Suppressor macrophage treated with lipopolysaccharide for 1 hour (primary cell): ENCODE data around the gene DNM2.
A peak's percentile ranks its signal among the peaks of the same experiment; 100 is the strongest.
"Not testable (repeated sequence)": the region's sequence is repeated elsewhere in the genome, so short reads cannot be mapped to it uniquely, and the experiment has no call there.

Experiments
- DNase-seq, 3 donors: peaks; one replicate each; pipeline ENCODE4 v3.0.0-alpha.2; 2020 to 2022

Gene DNM2

DNA sequence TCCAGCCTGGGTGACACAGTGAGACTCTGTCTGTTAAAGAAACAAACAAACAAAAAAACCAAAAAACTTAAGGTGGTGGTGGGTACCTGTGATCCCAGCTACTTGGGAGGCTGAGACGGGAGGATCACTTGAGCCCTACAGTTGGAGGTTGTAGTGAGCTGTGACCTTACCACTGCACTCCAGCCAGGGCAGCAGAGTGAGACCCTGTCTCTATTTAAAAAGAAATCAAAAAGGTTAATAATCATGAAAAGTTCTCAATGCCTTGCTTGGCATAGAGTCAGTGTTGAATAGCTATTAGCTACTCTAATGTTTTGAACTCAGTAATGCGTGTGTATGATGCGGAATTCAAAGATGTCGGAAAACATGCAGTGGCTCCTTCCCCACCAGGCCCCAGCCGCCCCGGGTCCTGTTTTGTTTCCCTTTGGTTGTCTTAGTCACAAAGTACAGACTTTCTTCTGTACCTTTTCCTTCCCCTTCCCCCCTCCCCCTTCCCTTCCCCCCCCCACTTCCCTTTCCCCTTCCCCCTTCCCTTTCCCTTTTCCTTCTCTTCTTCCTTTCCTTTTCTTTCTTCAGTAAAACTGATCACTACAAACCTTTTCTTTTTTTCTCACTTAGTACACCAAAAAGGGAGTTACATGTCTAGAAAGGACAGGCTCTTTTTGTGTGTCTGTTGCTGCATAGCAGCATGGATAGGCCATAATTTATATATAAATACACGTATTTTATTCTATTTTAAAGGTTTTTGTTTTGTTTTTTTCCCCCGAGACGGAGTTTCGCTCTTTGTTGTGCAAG is 35.2 kb downstream of the DNM2 start:
- no peak for DNase-seq

GRCh38 chr19:10756371-10756770 is 38.5 kb downstream of the DNM2 start:
- DNase-seq: no peak

DNA sequence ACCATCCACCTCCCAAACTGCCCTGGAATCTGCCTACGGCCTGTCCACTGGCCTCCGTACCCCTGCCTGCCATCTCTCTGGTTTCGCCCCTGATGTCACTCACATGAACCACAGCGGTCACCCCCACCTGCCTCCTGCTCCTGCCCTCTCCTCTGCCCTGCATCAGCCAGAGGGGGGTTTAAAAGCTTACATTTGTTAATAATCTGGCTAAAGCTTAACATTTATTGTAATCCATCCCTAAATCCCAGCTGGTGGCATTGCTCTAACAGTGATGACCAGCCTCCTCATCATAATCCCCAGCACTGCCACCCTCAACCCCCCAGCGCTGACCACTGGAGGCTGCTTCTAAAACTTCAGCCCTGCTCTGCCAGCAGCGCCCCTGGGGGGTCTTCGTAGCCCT is 38.9 kb downstream of the DNM2 start:
- no peak for DNase-seq

DNA sequence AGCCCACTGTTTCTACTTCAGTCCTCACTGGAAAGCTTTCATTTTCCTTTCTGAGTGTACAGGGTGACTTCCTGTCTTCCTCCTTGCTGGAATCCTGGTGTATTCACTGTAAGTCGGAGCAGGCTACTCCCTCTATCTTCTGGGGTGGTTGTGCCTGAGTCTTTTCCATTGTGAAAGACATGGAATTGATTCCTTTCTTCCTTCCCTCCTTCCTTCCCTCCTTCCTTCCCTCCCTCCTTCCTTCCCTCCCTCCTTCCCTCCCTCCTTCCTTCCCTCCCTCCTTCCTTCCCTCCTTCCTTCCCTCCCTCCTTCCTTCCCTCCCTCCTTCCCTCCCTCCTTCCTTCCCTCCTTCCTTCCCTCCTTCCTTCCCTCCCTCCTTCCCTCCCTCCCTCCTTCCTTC is 40.2 kb downstream of the DNM2 start:
- DNase-seq: not testable (repeated sequence)

DNA sequence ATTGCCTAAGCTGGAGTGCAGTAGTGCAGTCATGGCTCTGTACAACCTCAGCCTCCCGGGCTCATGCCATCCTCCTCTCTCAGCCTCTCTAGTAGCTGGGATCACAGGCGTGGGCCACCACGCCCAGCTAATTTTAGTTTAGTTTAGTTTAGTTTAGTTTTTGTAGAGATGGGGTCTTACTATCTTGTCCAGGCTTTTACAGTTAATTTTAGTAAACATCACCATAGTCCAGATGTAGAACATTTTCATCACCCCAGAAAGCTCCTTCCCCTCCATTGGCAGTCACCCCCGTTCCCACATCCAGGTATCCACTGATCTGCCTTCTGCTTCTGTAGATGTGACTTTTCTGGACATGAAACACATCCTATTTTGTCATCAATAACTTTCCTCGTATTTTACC is 41.1 kb downstream of the DNM2 start:
- DNase-seq: no peak

DNA sequence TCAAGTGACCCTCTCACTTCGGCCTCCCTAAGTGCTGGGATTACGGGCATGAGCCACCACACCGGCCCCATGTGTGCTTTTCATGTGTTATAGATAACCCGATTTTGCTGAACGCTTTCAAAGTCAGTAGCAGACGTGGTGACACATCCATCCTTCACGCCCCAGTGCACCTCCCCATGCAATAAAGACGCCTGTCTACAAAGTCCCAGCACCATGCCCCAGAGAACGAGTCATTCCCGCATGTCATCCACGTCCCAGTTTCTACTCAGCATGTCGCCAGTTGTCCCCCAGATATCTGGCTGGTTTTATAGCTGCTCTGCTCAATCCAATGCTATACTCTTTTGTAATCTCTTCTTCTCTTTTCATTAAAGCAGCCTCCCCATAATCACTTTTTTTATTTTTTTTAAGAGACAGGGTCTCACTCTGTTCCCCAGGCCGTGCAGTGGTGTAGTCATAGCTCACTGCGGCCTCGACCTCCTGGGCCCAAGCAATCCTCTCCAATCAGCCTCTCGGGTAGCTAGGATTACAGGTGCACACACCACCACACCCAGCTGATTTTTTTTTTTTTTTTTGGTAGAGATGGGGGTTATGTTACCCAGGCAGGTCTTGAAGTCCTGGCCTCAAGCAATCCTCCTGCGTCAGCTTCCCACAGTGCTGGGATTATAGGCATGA is 42.5 kb downstream of the DNM2 start:
- peak; percentile 30 to 41 (median 36) for DNase-seq

- no peak for DNase-seq
Observed at GRCh38 chr19:10761443-10762250, 43.8 kb downstream of the DNM2 start.

DNA sequence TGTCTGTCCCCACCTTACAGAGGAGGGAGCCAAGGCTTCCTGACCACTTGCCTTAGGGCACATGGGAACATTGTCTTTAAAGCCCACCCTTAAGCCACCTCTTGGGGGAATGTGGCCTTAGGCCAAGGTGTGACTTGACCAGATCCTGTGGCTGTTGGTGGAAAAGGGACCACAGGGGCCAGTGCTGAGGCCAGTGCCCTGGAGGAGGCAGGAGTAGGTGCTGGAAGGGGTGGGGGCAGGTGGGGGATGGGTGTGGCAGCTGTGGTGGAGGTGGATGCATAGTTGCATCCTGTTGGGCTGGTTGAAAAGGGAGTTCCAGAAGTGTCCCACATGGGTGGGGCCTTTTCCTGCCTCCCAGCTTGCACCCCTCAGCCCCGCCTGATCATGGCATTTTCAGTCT is 44.8 kb downstream of the DNM2 start:
- no peak for DNase-seq

DNA sequence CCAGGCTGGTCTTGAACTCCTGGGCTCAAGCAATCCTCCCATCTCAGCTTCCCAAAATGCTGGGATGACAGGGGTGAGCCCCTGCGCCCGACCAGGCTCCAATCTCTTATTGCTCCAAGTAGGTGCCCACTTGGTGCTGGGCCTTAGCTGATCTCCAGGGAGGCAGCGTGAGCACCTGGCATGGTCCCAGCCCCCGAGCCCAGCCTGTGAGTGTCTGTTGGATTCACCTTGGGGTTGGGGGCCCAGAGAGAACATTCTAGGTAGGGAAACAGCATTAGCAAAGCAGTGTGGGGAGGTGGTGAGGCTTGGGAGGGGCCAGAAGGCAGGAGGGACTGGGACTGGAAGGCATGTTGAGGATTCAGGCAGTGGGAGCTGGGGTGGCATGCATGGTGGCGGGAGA is 45.5 kb downstream of the DNM2 start:
- DNase-seq: no peak

GRCh38 chr19:10763828-10764339 is 46.0 kb downstream of the DNM2 start:
- no peak for DNase-seq

DNA sequence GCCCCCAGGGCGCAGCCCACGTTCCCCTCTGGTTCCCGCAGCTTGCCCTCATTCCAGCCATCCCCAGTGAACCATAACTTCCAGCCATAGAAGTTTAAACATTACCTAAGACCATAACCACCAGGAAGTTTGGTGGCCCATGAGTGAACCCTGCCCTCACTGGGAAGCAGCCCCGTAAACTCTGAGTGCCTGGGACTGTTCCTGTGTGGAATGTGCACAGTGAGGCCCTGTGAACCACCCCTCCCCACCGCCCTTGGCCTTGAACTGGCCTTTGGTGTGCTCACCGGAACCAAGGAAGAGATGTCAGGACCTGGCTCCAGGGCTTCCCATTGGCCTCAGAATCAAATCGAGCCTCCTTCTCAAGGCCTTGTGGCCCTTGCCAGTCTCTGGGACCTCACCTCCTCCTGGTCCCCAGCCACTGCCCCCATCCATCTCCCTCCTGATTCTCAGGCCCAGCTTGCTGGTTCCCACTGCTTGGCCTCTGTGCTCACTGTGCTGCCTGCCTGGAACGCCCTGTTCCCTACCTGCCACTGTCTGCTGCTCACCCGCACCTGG is 46.5 kb downstream of the DNM2 start:
- DNase-seq: no peak

- no peak for DNase-seq
Observed at GRCh38 chr19:10766049-10766623, 48.3 kb downstream of the DNM2 start.

DNA sequence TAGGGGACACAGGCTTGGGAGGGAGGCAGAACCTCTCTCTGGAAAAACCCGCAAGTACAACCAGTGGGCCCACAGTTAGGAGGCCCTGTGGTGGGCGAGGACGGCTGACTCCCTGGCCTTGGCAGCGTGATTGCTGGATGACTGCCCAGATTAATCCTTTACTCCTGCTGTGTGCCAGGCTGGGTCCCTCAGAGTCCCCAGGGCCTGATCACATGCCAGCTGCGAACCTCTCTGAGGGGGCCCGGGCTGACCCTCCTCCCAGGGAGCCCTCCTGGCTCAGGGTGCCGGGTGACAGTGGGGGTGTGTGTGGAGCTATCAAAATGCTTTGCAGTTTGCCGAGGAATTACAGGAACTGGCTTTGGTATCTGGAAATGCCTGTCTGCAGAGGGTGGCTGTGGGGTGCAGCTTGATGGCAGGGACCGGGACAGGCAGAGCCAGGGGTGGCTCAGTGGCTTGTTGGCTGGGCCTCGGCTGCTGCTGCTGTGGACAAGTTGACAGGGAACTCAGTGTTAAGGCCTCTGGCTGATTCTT is 48.9 kb downstream of the DNM2 start:
- no peak for DNase-seq

DNA sequence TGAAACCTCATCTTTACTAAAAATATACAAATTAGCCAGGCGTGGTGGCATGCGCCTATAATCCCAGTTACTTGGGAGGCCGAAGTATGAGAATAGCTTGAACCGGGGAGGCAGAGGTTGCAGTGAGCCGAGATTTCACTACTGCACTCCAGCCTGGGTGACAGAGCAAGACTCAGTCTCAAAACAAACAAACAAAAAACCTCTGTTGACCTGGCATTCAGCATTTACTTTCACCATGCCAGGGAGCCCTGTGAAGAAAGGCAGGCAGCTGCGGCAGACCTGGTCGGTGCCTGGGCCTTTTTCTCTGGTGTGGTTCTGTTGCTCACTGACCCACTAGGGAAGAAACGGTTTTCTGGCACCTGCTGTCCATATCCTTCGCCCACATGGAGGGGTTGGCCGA is 49.8 kb downstream of the DNM2 start:
- no peak for DNase-seq

DNA sequence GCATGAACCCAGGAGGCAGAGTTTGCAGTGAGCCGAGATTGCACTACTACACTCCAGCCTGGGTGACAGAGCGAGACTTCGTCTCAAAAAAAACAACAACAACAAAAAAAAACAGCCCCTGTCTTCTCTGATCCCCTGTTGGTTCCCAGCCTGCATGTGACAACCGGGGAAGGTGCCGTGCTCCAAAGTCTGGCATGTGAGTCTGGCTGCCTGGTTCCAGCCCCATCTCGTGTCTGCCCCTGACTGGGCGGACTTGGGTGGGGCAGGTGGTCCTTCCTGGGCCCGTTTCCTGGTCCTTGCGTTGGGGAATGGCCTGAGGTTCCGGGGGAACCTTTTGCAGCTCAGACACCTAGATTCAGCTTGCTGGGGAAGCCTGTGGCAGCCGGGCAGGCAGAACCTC is 50.5 kb downstream of the DNM2 start:
- DNase-seq: no peak

DNA sequence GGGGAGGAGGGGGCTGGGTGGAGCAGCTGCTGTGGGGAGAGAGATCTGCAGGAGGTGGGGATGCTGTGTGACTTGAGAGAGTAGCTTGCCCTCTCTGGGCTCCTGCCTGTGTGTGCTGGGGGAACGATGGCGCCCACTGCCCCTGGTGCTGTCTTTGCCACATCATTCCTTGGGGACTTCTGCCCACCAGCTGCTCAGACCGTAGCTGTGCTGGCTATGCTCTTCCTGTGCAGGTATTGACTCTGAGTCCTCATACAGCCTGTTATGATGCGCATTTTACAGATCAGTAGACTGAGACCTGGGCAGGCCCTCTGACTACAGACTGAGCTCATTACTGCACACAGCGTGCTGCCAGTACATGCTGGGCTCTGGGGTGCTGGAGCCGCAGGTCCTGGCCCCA is 51.1 kb downstream of the DNM2 start:
- DNase-seq: no peak

- peak; percentile 50 to 71 (median 51) for DNase-seq
Observed at GRCh38 chr19:10769533-10770491, 51.9 kb downstream of the DNM2 start.

DNA sequence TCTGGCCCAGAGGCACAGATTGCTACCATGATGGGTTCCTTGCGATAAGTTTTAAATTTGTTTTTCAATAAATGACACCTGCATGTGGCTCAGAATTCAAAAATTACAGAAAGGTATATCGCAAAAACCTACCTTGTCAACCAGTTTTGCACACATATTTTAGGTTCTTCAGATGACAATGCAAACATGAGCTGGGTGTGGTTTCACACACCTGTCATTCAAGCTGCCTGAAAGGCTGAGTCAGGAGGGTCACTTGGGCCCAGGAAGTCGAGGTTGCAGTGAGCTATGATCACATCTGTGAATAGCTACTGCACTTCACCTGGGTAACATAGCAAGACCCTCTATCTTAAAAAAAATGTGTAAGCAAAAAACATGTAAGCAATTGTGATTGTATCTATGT is 56.1 kb downstream of the DNM2 start:
- no peak for DNase-seq

DNA sequence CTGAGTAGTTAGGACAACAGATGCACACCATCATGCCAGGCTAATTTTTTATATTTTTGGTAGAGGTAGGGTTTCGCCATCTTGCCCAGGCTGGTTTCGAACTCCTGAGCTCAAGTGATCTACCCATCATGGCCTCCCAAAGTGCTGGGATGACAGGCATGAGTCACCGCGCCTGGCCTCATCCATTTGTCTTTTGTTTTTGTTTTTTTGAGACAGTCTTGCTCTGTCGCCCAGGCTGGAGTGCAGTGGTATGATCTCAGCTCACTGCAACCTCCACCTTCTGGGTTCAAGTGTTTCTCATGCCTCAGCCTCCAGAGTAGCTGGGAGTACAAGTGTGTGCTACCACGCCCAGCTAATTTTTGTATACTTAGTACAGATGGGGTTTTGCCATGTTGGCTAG is 57.0 kb downstream of the DNM2 start:
- DNase-seq: no peak

- peak in 2 of 3 donors; percentile 27 to 31 for DNase-seq
Observed at GRCh38 chr19:10776900-10777650, 59.2 kb downstream of the DNM2 start.

DNA sequence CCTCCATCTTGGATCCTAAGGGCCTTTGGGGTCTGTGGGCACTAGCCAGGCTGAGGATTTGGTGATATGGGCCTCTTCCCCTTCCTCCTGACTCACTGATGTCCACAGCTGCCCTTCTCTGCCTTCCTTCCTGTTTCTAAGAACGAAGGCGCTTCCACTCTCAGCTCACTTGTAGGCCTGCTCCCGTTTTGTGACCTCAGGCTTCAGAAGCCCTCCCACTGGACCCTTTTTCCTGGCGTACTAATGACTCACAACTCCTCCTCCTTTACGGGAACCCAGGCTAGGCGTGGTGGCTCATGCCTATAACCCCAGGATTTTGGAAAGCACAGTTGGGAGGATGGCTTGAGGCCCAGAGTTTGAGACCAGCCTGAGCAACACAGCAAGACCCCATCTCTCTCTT is 62.5 kb downstream of the DNM2 start:
- DNase-seq: peak; percentile 95 to 99 (median 96)
